OCI-LY1 (cell line): ENCODE results near the gene EIF2S2.

Source experiments
- H2AFZ ChIP-seq: fragments of 200-600 bp; sonication (generic), shearing (Covaris generic); 2 replicates; pipeline ENCODE4 v1.6.0; 2014; ENCODE audit warnings: antibody characterized with exemption, mild to moderate bottlenecking, low read length
- H3F3A ChIP-seq: fragments of 200-600 bp; sonication (generic), shearing (Covaris generic); 2 replicates; pipeline ENCODE4 v1.6.0; 2014; ENCODE audit warnings: mild to moderate bottlenecking, antibody characterized with exemption, low read length, moderate library complexity; ENCODE audit not compliant: insufficient read depth
- H3K27ac ChIP-seq: fragments of 200-600 bp; sonication (generic); 2 replicates; pipeline ENCODE4 v1.5.1; 2014; ENCODE audit warnings: low read length, mixed run types, mild to moderate bottlenecking, low read depth; ENCODE audit not compliant: poor library complexity, severe bottlenecking
- H3K27me3 ChIP-seq: fragments of 200-600 bp; sonication (generic); 2 replicates; pipeline ENCODE4 v1.6.0; 2014; ENCODE audit warnings: antibody characterized with exemption, mild to moderate bottlenecking, low read length, moderate library complexity; ENCODE audit not compliant: insufficient read depth
- H3K36me3 ChIP-seq: fragments of 200-600 bp; sonication (generic); 2 replicates; pipeline ENCODE4 v1.6.1; 2014; ENCODE audit warnings: mild to moderate bottlenecking, antibody characterized with exemption, low read length, moderate library complexity, mixed read lengths; ENCODE audit not compliant: insufficient read depth
- H3K4me1 ChIP-seq: fragments of 200-600 bp; sonication (generic); 2 replicates; pipeline ENCODE4 v1.5.1; 2014; ENCODE audit warnings: mild to moderate bottlenecking, low read length, moderate library complexity; ENCODE audit not compliant: insufficient read depth, severe bottlenecking
- H3K4me2 ChIP-seq: fragments of 200-600 bp; sonication (generic), shearing (Covaris generic); 2 replicates; pipeline ENCODE4 v1.6.1; 2014; ENCODE audit warnings: low read length
- H3K4me3 ChIP-seq: fragments of 200-600 bp; sonication (generic); 2 replicates; pipeline ENCODE4 v1.5.1; 2014; ENCODE audit warnings: low read length, low read depth, mild to moderate bottlenecking, mixed read lengths; ENCODE audit not compliant: poor library complexity, severe bottlenecking
- H3K79me2 ChIP-seq: fragments of 200-600 bp; shearing (Covaris generic); 2 replicates; pipeline ENCODE4 v1.6.1; 2016; ENCODE audit warnings: mixed run types, low read length, mixed read lengths; ENCODE audit not compliant: insufficient read depth
- H3K9ac ChIP-seq: fragments of 200-600 bp; sonication (generic), shearing (Covaris generic); 2 replicates; pipeline ENCODE4 v1.6.1; 2014; ENCODE audit warnings: mild to moderate bottlenecking, low read length, mixed read lengths
- H3K9me2 ChIP-seq: fragments of 200-600 bp; sonication (generic), shearing (Covaris generic); 2 replicates; pipeline ENCODE4 v1.6.1; 2014; ENCODE audit warnings: low read depth, mild to moderate bottlenecking, low read length, mixed read lengths
- H3K9me3 ChIP-seq: fragments of 200-600 bp; shearing (Covaris generic); 2 replicates; pipeline ENCODE4 v1.6.1; 2014; ENCODE audit warnings: low read length, mixed read lengths
- H4K20me1 ChIP-seq: fragments of 200-600 bp; sonication (generic), shearing (Covaris generic); 2 replicates; pipeline ENCODE4 v1.6.0; 2016; ENCODE audit warnings: mild to moderate bottlenecking, low read length; ENCODE audit not compliant: insufficient read depth
- CTCF ChIP-seq: fragments of 200-600 bp; sonication (generic), shearing (Covaris generic); IDR thresholded peaks from 2 replicates; pipeline ENCODE4 v1.5.1; 2017; ENCODE audit warnings: mild to moderate bottlenecking, antibody characterized with exemption, low read length, moderate library complexity, mixed read lengths
- EZH2 ChIP-seq: fragments of 200-600 bp; sonication (generic), shearing (Covaris generic); IDR thresholded peaks from 2 replicates; pipeline ENCODE4 v1.8.0; 2017; ENCODE audit warnings: borderline replicate concordance, mixed run types, mild to moderate bottlenecking, antibody characterized with exemption, low read length, moderate library complexity, mixed read lengths

The EIF2S2 gene

GRCh38 chr20:34120213-34120612 is 8.2 kb upstream of the EIF2S2 start:
- Histone ChIP-seq H3K36me3 (no peaks in the 10 kb centered on the region), H3K27ac (no peak overlapping the region), H3K9me2 (no peaks in the 10 kb centered on the region), H3F3A (no peaks in the 10 kb centered on the region), H3K4me1 (peaks cover 9% of the 10 kb centered on the region), H4K20me1 (no peaks in the 10 kb centered on the region), H3K4me3 (no peak overlapping the region), H3K9me3 (no peaks in the 10 kb centered on the region), H3K79me2 (no peaks in the 10 kb centered on the region), H3K27me3 (no peaks in the 10 kb centered on the region; the same call in 1 of the 2 replicates), H2AFZ (no peak overlapping the region), H3K4me2 (no peak overlapping the region), H3K9ac (no peak overlapping the region)
- TF ChIP-seq CTCF = no peak
- TF ChIP-seq EZH2 = no peak

DNA sequence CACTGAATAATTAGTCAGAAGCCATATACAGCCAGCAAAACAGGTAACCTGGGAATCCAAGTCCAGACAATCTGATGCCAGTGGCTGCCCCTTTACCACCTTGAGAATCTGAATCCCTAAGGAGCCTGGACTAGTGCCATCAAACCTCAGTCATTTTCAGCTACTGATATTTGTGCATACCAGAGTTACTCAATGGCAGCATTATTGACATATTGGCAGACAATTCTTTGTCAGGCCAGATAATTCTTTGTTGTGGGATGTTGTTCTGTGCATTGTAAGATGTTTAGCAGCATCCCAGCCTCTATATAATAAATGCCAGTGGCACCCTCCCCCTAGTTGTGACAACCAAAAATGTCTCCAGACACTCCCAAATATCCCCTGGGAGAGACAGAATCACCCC is 3.2 kb upstream of the EIF2S2 start:
- no peak overlapping the region for H3K4me3 ChIP-seq

DNA sequence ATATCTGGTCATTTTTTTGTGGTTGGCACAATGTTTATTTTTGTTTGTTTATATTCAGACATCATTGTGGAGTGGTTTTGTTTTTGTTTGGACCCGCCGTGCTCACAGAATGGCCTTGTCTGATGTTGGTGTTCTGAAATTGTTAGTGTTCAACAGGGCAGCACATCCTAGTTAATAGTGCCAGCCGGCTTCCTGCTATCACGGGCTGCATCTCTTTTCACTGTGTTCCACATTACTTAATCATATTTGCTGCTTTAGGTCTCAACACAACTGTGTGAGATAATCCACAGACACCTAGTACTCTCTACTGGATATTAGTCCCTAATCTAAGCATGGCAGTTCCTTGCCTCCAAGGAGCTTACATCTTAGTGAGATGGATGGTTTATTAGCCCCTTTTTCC is 2.8 kb upstream of the EIF2S2 start:
- H3K4me2 ChIP-seq = no peak overlapping the region
- H3K36me3 ChIP-seq = peaks cover 14% of the 10 kb centered on the region; the same call in 1 of the 2 replicates
- no peaks in the 10 kb centered on the region for H4K20me1 ChIP-seq
- peaks cover 19% of the 10 kb centered on the region for H3K4me1 ChIP-seq
- no peak overlapping the region for H3K27ac ChIP-seq
- peaks cover 21% of the 10 kb centered on the region for H3K79me2 ChIP-seq
- no peaks in the 10 kb centered on the region for H3F3A ChIP-seq
- no peak overlapping the region for H3K4me3 ChIP-seq
- no peaks in the 10 kb centered on the region for H3K9me2 ChIP-seq
- H3K9me3 ChIP-seq = no peaks in the 10 kb centered on the region
- H3K9ac ChIP-seq = no peak overlapping the region
- TF ChIP-seq CTCF (no peak), EZH2 (no peak)
- H2AFZ ChIP-seq = no peak overlapping the region
- no peaks in the 10 kb centered on the region for H3K27me3 ChIP-seq

More for the DNA sequence above, 3.2 kb upstream of the EIF2S2 start:
- H3K9ac ChIP-seq = no peak overlapping the region
- no peak overlapping the region for H2AFZ ChIP-seq
- H3K9me2 ChIP-seq = no peaks in the 10 kb centered on the region
- peaks cover 9% of the 10 kb centered on the region; the same call in 1 of the 2 replicates for H3K36me3 ChIP-seq
- H3K27ac ChIP-seq = no peak overlapping the region
- H3K4me1 ChIP-seq = peaks cover 14% of the 10 kb centered on the region
- H3F3A ChIP-seq = no peaks in the 10 kb centered on the region
- TF ChIP-seq CTCF (no peak), EZH2 (no peak)
- H3K9me3 ChIP-seq = no peaks in the 10 kb centered on the region
- H3K79me2 ChIP-seq = peaks cover 17% of the 10 kb centered on the region
- H3K4me2 ChIP-seq = no peak overlapping the region
- H3K27me3 ChIP-seq = no peaks in the 10 kb centered on the region; the same call in 1 of the 2 replicates
- H4K20me1 ChIP-seq = no peaks in the 10 kb centered on the region
